ENCODE measurements around the gene PPP3CB. TPM values are rescaled to one million over a fixed set of nuclear protein-coding genes. Genes with fewer than 3 reads are reported as not detected.

Gene PPP3CB
- total and polyA plus RNA-seq, 2 donors (not counting 3 experiments of a cell fraction or from before 2014, with no cell fraction given), result 13.5 to 30.4 TPM

GRCh38 chr10:73399063-73399462 is 96.8 kb downstream of the PPP3CB start:
- ChIA-PET POLR2A (no interaction called here), CTCF (no interaction called here)
- H3K36me3 ChIP-seq (ENCODE audit: control insufficient read depth in 2 of 2, extremely low read depth in 1 of 2, insufficient read depth in 2 of 2, low read length in 2 of 2), result peaks cover 4 to 5% of the 10 kb centered on the region in 2 experiments
- dilution Hi-C loops (cut with MboI; ENCODE audit: extremely low pct_ligation_motif_present, low sequenced_read_pairs) (no loop called here), intact Hi-C loops (cut with micrococcal nuclease) (no loop called here)
- no peaks in the 10 kb centered on the region for H3K27me3 ChIP-seq (ENCODE audit: control insufficient read depth in 2 of 2, insufficient read depth in 2 of 2, low read length in 2 of 2)
- no TSS peak for BruUV-seq (replicated peaks)
- no peak overlapping the region for H3K4me3 ChIP-seq (replicated peaks in 1 of 3; ENCODE audit: insufficient read depth in 1 of 3, low read depth in 1 of 3, low read length in 3 of 3)
- DNase-seq (ENCODE audit: low read depth, low spot score) (no peak), FAIRE-seq (no peak)
- H3K4me2 ChIP-seq (ENCODE audit: insufficient read depth, low read length), result no peak overlapping the region
- no peaks in the 10 kb centered on the region for H3K4me1 ChIP-seq (ENCODE audit: control insufficient read depth, extremely low read depth, insufficient read depth, low read length)
- H3K27ac ChIP-seq (ENCODE audit: insufficient read depth, low read depth, low read length), result no peak overlapping the region
- no peak for TF ChIP-seq FOS (IDR thresholded peaks at IDR 0.05; ENCODE audit: borderline replicate concordance, insufficient read depth, low read length)
- TF ChIP-seq, protein P1, sequence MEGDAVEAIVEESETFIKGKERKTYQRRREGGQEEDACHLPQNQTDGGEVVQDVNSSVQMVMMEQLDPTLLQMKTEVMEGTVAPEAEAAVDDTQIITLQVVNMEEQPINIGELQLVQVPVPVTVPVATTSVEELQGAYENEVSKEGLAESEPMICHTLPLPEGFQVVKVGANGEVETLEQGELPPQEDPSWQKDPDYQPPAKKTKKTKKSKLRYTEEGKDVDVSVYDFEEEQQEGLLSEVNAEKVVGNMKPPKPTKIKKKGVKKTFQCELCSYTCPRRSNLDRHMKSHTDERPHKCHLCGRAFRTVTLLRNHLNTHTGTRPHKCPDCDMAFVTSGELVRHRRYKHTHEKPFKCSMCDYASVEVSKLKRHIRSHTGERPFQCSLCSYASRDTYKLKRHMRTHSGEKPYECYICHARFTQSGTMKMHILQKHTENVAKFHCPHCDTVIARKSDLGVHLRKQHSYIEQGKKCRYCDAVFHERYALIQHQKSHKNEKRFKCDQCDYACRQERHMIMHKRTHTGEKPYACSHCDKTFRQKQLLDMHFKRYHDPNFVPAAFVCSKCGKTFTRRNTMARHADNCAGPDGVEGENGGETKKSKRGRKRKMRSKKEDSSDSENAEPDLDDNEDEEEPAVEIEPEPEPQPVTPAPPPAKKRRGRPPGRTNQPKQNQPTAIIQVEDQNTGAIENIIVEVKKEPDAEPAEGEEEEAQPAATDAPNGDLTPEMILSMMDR (IDR thresholded peaks at IDR 0.05; ENCODE audit: extremely low read depth in 1 of 2, insufficient read depth in 1 of 2, low read depth in 1 of 2, low read length in 2 of 2), result no peak
- no peak for TF ChIP-seq EZH2 (IDR thresholded peaks at IDR 0.05; ENCODE audit: borderline replicate concordance, low read depth, low read length, severe bottlenecking)
- no peak for TF ChIP-seq GATA2 (IDR thresholded peaks at IDR 0.05; ENCODE audit: insufficient read depth, insufficient read length, low read depth, low read length)
- TF ChIP-seq JUN (IDR thresholded peaks at IDR 0.05; ENCODE audit: borderline replicate concordance, insufficient read depth, insufficient read length, low read depth), result no peak
- no peak for TF ChIP-seq POLR2AphosphoS5 (IDR thresholded peaks at IDR 0.05; ENCODE audit: insufficient read depth, low read depth, low read length)
- no peak for TF ChIP-seq MAX (IDR thresholded peaks at IDR 0.05; ENCODE audit: insufficient read depth, insufficient read length)
- no peak for TF ChIP-seq MYC (IDR thresholded peaks at IDR 0.05; ENCODE audit: low read depth, low read length)
- no peak for TF ChIP-seq POLR2A (IDR thresholded peaks at IDR 0.05; ENCODE audit: low read depth, low read length)
- no peaks in the 10 kb centered on the region for H3K9me1 ChIP-seq (replicated peaks; ENCODE audit: control insufficient read depth, extremely low read depth, insufficient read depth, low read length)
- H2AFZ ChIP-seq (ENCODE audit: low read depth, low read length), result no peak overlapping the region
- no peaks in the 10 kb centered on the region for H3K9me3 ChIP-seq (replicated peaks; ENCODE audit: control insufficient read depth, insufficient read depth, low read length)
- H3K79me2 ChIP-seq (ENCODE audit: control insufficient read depth, insufficient read depth, low read length), result peaks cover 35% of the 10 kb centered on the region
- H3K9ac ChIP-seq (replicated peaks; ENCODE audit: extremely low read depth, insufficient read depth, low read length), result no peak overlapping the region
- H4K20me1 ChIP-seq (replicated peaks; ENCODE audit: control insufficient read depth, extremely low read depth, insufficient read depth, low read length), result peaks cover 1% of the 10 kb centered on the region

All from endothelial cell of umbilical vein (primary cell).